Naive thymus-derived CD4-positive, alpha-beta T cell (primary cell): ENCODE data around the gene TOX2. TPM values are rescaled to one million over a fixed set of nuclear protein-coding genes. Genes with fewer than 3 reads are reported as not detected.

Source experiments
- ATAC-seq: fragments of 150-1000 bp; cut with Tn5 transposase; 2 replicates; pipeline ENCODE4 v1.10.0; 2021; ENCODE audit warnings: mild to moderate bottlenecking, moderate library complexity
- CTCF ChIA-PET: fragments of 350-600 bp; sonication (Branson Sonifier 250); formaldehyde crosslinking; loops from one replicate; lab custom pipeline; 2021; ENCODE audit warnings: antibody characterized with exemption; lab: Charles Lee
- POLR2A ChIA-PET: fragments of 350-600 bp; sonication (Branson Sonifier 250); formaldehyde crosslinking; loops from one replicate; lab custom pipeline; 2021; ENCODE audit warnings: antibody characterized with exemption, inconsistent platforms; lab: Charles Lee
- DNase-seq, 9 donors: peaks; one replicate each; pipeline versions ENCODE4 v3.0.0 to v3.0.0-alpha.2; 2020 to 2022; ENCODE audit warnings: mixed read lengths in 1 of 9
- H3K27ac ChIP-seq: one replicate; pipeline ENCODE4 v1.7.0; 2013; ENCODE audit warnings: mild to moderate bottlenecking, low read depth, low read length, moderate library complexity
- H3K27me3 ChIP-seq, 2 donors: one replicate each; pipeline ENCODE4 v1.7.0; 2013; ENCODE audit warnings: low read length in 2 of 2, mild to moderate bottlenecking in 2 of 2, moderate library complexity in 2 of 2; ENCODE audit not compliant: control insufficient read depth in 2 of 2, insufficient read depth in 2 of 2
- H3K36me3 ChIP-seq, 3 experiments: 1 replicate in 2 of 3; 2 replicates in 1 of 3; pipeline ENCODE4 v1.7.0; 2013; ENCODE audit warnings: low read length in 3 of 3, mild to moderate bottlenecking in 3 of 3, moderate library complexity in 1 of 3; ENCODE audit not compliant: insufficient read depth in 3 of 3, control insufficient read depth in 2 of 3
- H3K4me1 ChIP-seq, 2 donors: one replicate each; pipeline ENCODE4 v1.7.0; 2013; ENCODE audit warnings: low read length in 2 of 2, mild to moderate bottlenecking in 2 of 2, moderate library complexity in 1 of 2; ENCODE audit not compliant: control insufficient read depth in 2 of 2, insufficient read depth in 2 of 2
- H3K4me3 ChIP-seq: 2 replicates; pipeline ENCODE4 v1.7.0; 2013; ENCODE audit warnings: mild to moderate bottlenecking, low read length
- H3K9me3 ChIP-seq, 3 experiments: 1 replicate in 2 of 3; 2 replicates in 1 of 3; pipeline ENCODE4 v1.7.0; 2013; ENCODE audit warnings: low read length in 3 of 3; ENCODE audit not compliant: control insufficient read depth in 2 of 3
- H3K27ac Mint-ChIP-seq, 9 donors: one replicate each; pipeline ENCODE4 v1.8.0; 2020 to 2022; ENCODE audit warnings: mixed read lengths in 9 of 9, mild to moderate bottlenecking in 8 of 9, moderate library complexity in 5 of 9, inconsistent platforms in 2 of 9
- H3K27me3 Mint-ChIP-seq, 5 donors: one replicate each; pipeline ENCODE4 v1.8.0; 2021 to 2022; ENCODE audit warnings: mixed read lengths in 5 of 5, mild to moderate bottlenecking in 1 of 5
- H3K36me3 Mint-ChIP-seq, 5 donors: one replicate each; pipeline ENCODE4 v1.8.0; 2020 to 2022; ENCODE audit warnings: mixed read lengths in 5 of 5, mild to moderate bottlenecking in 3 of 5, inconsistent platforms in 1 of 5
- H3K4me1 Mint-ChIP-seq, 7 donors: one replicate each; pipeline ENCODE4 v1.8.0; 2020 to 2022; ENCODE audit warnings: mixed read lengths in 7 of 7, mild to moderate bottlenecking in 3 of 7, inconsistent platforms in 1 of 7
- H3K4me3 Mint-ChIP-seq, 10 donors: one replicate each; pipeline ENCODE4 v1.8.0; 2020 to 2022; ENCODE audit warnings: mild to moderate bottlenecking in 10 of 10, mixed read lengths in 10 of 10, moderate library complexity in 6 of 10, inconsistent platforms in 2 of 10
- H3K9me3 Mint-ChIP-seq, 11 donors: one replicate each; pipeline ENCODE4 v1.8.0; 2020 to 2022; ENCODE audit warnings: mixed read lengths in 11 of 11, mild to moderate bottlenecking in 4 of 11, inconsistent platforms in 1 of 11, moderate library complexity in 1 of 11
- intact Hi-C, 2 donors: fragments of 100-400 bp; cut with micrococcal nuclease; formaldehyde crosslinking; loops; one replicate each; pipeline ENCODE4 v1.15.1; 2023
- polyA plus RNA-seq, 2 donors: library from polyadenylated mRNA; unstranded; fragments of 300-500 nt; fragmentation: Illumina TruSeq; gene quantifications; one replicate each; pipeline ENCODE4 v1.2.3, GENCODE V29; 2021
- total RNA-seq, 6 experiments: library from RNA in 5 of 6; stranded (reverse) in 5 of 6; gene quantifications; 1 replicate in 5 of 6; 2 replicates in 1 of 6; pipeline ENCODE4 v1.2.3 and lab custom pipeline; 2021 to 2026

The TOX2 gene
- total and polyA plus RNA-seq, 7 experiments from 2014 or later, result 0.22 to 7.1 (median 1.5) TPM

DNA sequence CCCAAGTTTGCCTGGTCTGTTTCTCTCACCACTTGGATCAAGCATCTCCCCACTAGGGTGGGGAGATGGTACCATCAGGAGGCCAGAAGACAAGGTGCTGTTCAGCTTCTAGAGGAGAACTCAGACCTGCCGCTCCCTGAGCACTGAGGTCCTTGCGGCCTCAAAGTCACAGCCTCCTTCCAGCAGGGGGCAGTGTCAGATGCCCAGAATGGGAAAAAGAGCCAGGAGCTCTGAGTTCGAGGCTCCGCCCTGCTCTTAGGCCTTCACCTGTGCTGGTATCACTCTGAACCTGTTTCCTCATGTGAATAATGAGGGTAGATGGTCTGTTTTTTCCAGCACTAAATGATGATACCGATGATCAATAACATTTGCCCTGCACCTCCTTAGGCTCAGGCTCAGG lies 68.7 kb downstream of the TOX2 start:
- H3K9me3 ChIP-seq, result no peaks in the 10 kb centered on the region
- H3K4me3 ChIP-seq, result no peak overlapping the region
- Mint-ChIP-seq H3K27me3 (peaks cover 0 to 21% (median 8%) of the 10 kb centered on the region in 5 donors), H3K4me3 (no peak overlapping the region), H3K27ac (peak overlapping the region in 1 of 9 donors; percentile 7), H3K36me3 (peaks cover 0 to 10% (median 0%) of the 10 kb centered on the region in 5 donors), H3K9me3 (peaks cover 0 to 6% (median 0%) of the 10 kb centered on the region in 11 donors), H3K4me1 (peaks cover 18 to 40% (median 26%) of the 10 kb centered on the region in 7 donors)
- DNase-seq (no peak), ATAC-seq (no peak)
- peaks cover 0 to 22% of the 10 kb centered on the region in 2 donors for H3K4me1 ChIP-seq
- ChIA-PET POLR2A (interaction anchor here (1.3 kb wide), 1 partner anchor 10 kb away, joined by 3 read pairs; no protein-coding TSS in a partner anchor), CTCF (interaction anchor here (0.6 kb wide), 1 partner anchor 140 kb away, joined by 3 read pairs; no protein-coding TSS in a partner anchor)
- no peaks in the 10 kb centered on the region for H3K36me3 ChIP-seq
- no peak overlapping the region for H3K27ac ChIP-seq
- H3K27me3 ChIP-seq, result no peaks in the 10 kb centered on the region
- intact Hi-C loops, result no loop called here

DNA sequence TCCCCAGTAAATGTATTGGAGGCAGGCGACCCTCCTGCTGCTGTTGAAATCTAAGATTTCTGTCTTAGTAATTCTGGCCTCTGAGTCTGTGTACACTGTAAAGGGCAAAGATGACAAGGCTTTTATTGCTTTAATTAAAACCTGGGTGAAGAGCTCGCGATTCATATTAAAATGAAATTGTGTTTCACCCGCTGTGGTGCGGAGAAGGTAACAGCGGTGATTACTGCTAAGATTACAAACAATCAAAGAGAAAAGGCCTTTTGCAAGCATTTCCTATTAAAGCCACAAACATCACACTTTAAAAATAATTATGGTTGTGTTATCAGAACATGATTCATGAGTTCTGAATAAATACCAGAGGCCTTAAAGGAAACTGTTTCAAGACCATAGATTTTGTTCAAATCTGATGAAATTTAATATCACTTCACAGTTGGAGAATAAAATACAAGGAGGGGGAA lies 69.3 kb downstream of the TOX2 start:
- H3K9me3 Mint-ChIP-seq, result peaks cover 0 to 4% (median 0%) of the 10 kb centered on the region in 11 donors
- DNase-seq (no peak), ATAC-seq (no peak)
- no peak overlapping the region for H3K4me3 Mint-ChIP-seq
- ChIA-PET POLR2A (no interaction called here), CTCF (no interaction called here)
- Histone ChIP-seq H3K9me3 (no peaks in the 10 kb centered on the region), H3K27ac (no peak overlapping the region), H3K36me3 (no peaks in the 10 kb centered on the region), H3K27me3 (no peaks in the 10 kb centered on the region), H3K4me3 (no peak overlapping the region), H3K4me1 (peaks cover 0 to 22% of the 10 kb centered on the region in 2 donors)
- peaks cover 20 to 44% (median 26%) of the 10 kb centered on the region in 7 donors for H3K4me1 Mint-ChIP-seq
- no peak overlapping the region for H3K27ac Mint-ChIP-seq
- peaks cover 0 to 7% (median 0%) of the 10 kb centered on the region in 5 donors for H3K36me3 Mint-ChIP-seq
- peaks cover 0 to 18% (median 4%) of the 10 kb centered on the region in 5 donors for H3K27me3 Mint-ChIP-seq
- intact Hi-C loops, result no loop called here

GRCh38 chr20:43984587-43984986 lies 69.9 kb downstream of the TOX2 start:
- Histone ChIP-seq H3K27ac (no peak overlapping the region), H3K27me3 (no peaks in the 10 kb centered on the region), H3K4me3 (no peak overlapping the region), H3K4me1 (peaks cover 0 to 22% of the 10 kb centered on the region in 2 donors), H3K9me3 (no peaks in the 10 kb centered on the region), H3K36me3 (no peaks in the 10 kb centered on the region)
- H3K9me3 Mint-ChIP-seq, result peaks cover 0 to 4% (median 0%) of the 10 kb centered on the region in 11 donors
- DNase-seq (no peak), ATAC-seq (no peak)
- H3K27ac Mint-ChIP-seq, result no peak overlapping the region
- H3K4me3 Mint-ChIP-seq, result no peak overlapping the region
- ChIA-PET POLR2A (no interaction called here), CTCF (no interaction called here)
- H3K36me3 Mint-ChIP-seq, result peaks cover 0 to 6% (median 0%) of the 10 kb centered on the region in 5 donors
- peaks cover 0 to 14% (median 4%) of the 10 kb centered on the region in 5 donors for H3K27me3 Mint-ChIP-seq
- intact Hi-C loops, result no loop called here
- peaks cover 20 to 47% (median 29%) of the 10 kb centered on the region in 7 donors for H3K4me1 Mint-ChIP-seq

DNA sequence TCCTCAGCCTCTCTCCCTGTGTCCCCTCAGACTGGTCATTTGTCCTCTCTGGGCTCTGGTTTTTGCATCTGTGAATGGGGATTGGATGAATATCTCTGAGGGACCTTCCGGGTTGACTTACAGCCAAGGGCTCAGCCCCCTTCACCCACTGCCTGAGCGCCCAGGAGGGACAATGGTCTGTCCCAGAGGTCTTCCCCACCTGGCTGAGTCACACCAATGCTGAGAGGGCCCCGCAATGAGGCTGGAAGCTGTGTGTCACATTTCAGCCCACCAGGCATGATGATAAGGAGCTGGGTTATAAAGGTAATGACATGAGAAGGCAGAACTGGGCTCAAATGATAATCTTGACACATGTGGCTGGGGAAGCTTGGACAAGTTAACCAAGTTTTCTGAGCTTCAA lies 70.5 kb downstream of the TOX2 start:
- Histone ChIP-seq H3K27ac (no peak overlapping the region), H3K36me3 (no peaks in the 10 kb centered on the region), H3K27me3 (no peaks in the 10 kb centered on the region), H3K4me1 (peaks cover 0 to 22% of the 10 kb centered on the region in 2 donors), H3K9me3 (no peaks in the 10 kb centered on the region), H3K4me3 (no peak overlapping the region)
- peaks cover 0 to 8% (median 4%) of the 10 kb centered on the region in 11 donors for H3K9me3 Mint-ChIP-seq
- H3K27ac Mint-ChIP-seq, result no peak overlapping the region
- H3K4me1 Mint-ChIP-seq, result peaks cover 20 to 47% (median 29%) of the 10 kb centered on the region in 7 donors
- peaks cover 0 to 9% (median 2%) of the 10 kb centered on the region in 5 donors for H3K27me3 Mint-ChIP-seq
- peaks cover 0 to 8% (median 0%) of the 10 kb centered on the region in 5 donors for H3K36me3 Mint-ChIP-seq
- ChIA-PET CTCF (interaction anchor here (0.6 kb wide), 1 partner anchor 59 kb away, joined by 3 read pairs; no protein-coding TSS in a partner anchor), POLR2A (no interaction called here)
- DNase-seq, result no peak
- ATAC-seq, result no peak
- no peak overlapping the region for H3K4me3 Mint-ChIP-seq
- intact Hi-C loops, result no loop called here

GRCh38 chr20:43985608-43986316 lies 71.1 kb downstream of the TOX2 start:
- intact Hi-C loops, result no loop called here
- Histone ChIP-seq H3K27ac (no peak overlapping the region), H3K4me1 (peaks cover 0 to 22% of the 10 kb centered on the region in 2 donors), H3K27me3 (no peaks in the 10 kb centered on the region), H3K4me3 (no peak overlapping the region), H3K36me3 (no peaks in the 10 kb centered on the region), H3K9me3 (no peaks in the 10 kb centered on the region)
- Mint-ChIP-seq H3K9me3 (peaks cover 0 to 8% (median 4%) of the 10 kb centered on the region in 11 donors), H3K27ac (peak overlapping the region in 1 of 9 donors; percentile 20), H3K4me3 (no peak overlapping the region), H3K4me1 (peaks cover 20 to 47% (median 29%) of the 10 kb centered on the region in 7 donors), H3K36me3 (peaks cover 0 to 9% (median 0%) of the 10 kb centered on the region in 5 donors), H3K27me3 (peaks cover 0 to 8% (median 0%) of the 10 kb centered on the region in 5 donors)
- POLR2A ChIA-PET, result no interaction called here
- DNase-seq (no peak), ATAC-seq (no peak)
- CTCF ChIA-PET, result interaction anchor here (0.6 kb wide), 1 partner anchor 60 kb away, joined by 3 read pairs; no protein-coding TSS in a partner anchor

GRCh38 chr20:43987018-43987417 lies 72.4 kb downstream of the TOX2 start:
- Histone ChIP-seq H3K9me3 (no peaks in the 10 kb centered on the region), H3K4me1 (peaks cover 0 to 22% of the 10 kb centered on the region in 2 donors), H3K36me3 (no peaks in the 10 kb centered on the region), H3K27me3 (no peaks in the 10 kb centered on the region), H3K27ac (no peak overlapping the region), H3K4me3 (no peak overlapping the region)
- Mint-ChIP-seq H3K4me1 (peaks cover 13 to 38% (median 20%) of the 10 kb centered on the region in 7 donors), H3K4me3 (no peak overlapping the region), H3K9me3 (peaks cover 0 to 8% (median 4%) of the 10 kb centered on the region in 11 donors), H3K27ac (peak overlapping the region in 2 of 9 donors; percentile 56 to 63), H3K27me3 (peaks cover 0 to 8% (median 0%) of the 10 kb centered on the region in 5 donors), H3K36me3 (peaks cover 0 to 9% (median 0%) of the 10 kb centered on the region in 5 donors)
- DNase-seq, result no peak
- ChIA-PET CTCF (no interaction called here), POLR2A (no interaction called here)
- no peak for ATAC-seq
- intact Hi-C loops, result no loop called here
